ENCODE data around the gene TCF3.

Gene TCF3

DNA sequence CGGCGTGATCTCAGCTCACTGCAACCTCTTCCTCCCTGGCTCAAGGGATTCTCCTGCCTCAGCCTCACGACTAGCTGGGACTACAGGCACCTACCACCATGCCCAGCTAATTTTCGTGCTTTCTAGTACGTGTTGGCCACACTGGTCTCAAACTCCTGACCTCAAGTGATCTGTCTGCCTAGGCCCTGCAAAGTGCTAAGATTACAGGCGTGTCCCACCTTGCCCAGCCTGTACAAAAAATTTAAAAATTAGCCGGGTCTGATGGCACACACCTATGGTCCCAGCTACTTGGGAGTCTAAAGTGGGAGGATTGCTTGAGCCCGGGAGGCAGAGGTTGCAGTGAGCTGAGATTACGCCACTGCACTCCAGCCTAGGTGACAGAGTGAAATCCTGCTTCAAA is 79.6 kb downstream of the TCF3 start:
- no peak for DNase-seq (ENCODE audit: low read depth in 1 of 2, low spot score in 1 of 2)
- TF ChIP-seq JUND (IDR thresholded peaks at IDR 0.05; ENCODE audit: low read depth), result no peak
- in situ Hi-C loops (cut with HindIII; ENCODE audit: low pct_unique_long_range_greater_than_20kb, low sequenced_read_pairs), result no loop called here

DNA sequence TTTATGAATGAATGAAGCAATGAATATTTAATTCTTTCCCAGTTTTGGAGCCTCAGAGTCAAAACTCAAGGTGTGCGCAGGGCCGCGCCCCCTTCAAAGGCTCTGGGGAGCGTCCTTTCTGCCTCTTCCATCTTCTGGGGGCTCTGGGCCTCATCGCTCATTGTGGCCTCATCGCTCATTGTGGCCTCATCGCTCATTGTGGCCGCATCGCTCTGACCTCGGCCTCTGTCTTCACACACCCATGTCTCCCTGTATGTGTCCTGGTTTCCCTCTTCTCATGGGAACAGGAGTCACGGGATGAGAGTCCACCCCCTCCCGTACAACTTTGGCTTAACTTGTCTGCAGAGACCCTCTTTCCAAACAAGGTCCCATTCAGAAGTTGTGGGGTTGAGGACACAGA is 81.1 kb downstream of the TCF3 start:
- in situ Hi-C loops (cut with HindIII; ENCODE audit: low pct_unique_long_range_greater_than_20kb, low sequenced_read_pairs), result no loop called here
- DNase-seq (ENCODE audit: low read depth in 1 of 2, low spot score in 1 of 2), result no peak
- no peak for TF ChIP-seq JUND (IDR thresholded peaks at IDR 0.05; ENCODE audit: low read depth)

DNA sequence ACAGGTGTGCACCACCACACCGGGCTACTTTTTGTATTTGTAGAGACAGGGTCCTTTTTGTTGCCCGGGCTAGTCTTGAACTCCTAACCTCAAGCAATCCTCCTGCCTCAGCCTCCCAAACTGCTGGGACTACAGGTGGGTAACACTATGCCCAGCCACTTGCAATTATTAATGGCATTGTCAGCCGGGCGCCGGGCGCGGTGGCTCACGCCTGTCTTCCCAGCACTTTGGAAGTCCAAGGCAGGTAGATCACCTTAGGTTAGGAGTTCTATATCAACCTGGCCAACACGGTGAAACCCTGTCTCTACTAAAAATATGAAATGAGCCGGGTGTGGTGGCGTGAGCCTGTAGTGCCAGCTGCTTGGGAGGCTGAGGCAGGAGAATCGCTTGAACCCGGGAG is 81.6 kb downstream of the TCF3 start:
- DNase-seq (ENCODE audit: low read depth in 1 of 2, low spot score in 1 of 2), result no peak
- TF ChIP-seq JUND (IDR thresholded peaks at IDR 0.05; ENCODE audit: low read depth), result no peak
- in situ Hi-C loops (cut with HindIII; ENCODE audit: low pct_unique_long_range_greater_than_20kb, low sequenced_read_pairs), result no loop called here

DNA sequence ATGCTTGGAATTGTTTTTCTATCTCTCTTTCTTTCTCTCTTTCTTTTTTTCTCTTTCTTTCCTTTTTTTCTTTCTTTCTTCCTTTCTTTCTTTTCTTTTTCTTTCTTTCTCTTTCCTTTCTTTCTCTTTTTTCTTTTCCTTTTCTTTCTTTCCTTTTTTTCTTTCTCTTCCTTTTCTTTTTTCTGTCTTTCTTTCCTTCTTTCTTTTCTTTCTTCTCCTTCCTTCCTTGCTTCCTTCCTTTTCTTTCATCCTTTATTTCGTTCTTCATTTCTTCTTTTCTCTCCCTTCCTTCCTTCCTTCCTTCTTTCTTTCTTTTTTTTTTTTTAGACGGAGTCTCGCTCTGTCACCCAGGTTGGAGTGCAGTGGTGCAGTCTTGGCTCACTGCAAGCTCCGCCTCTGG is 82.4 kb downstream of the TCF3 start:
- DNase-seq (ENCODE audit: low read depth in 1 of 2, low spot score in 1 of 2), result no peak
- no peak for TF ChIP-seq JUND (IDR thresholded peaks at IDR 0.05; ENCODE audit: low read depth)
- in situ Hi-C loops (cut with HindIII; ENCODE audit: low pct_unique_long_range_greater_than_20kb, low sequenced_read_pairs), result no loop called here

DNA sequence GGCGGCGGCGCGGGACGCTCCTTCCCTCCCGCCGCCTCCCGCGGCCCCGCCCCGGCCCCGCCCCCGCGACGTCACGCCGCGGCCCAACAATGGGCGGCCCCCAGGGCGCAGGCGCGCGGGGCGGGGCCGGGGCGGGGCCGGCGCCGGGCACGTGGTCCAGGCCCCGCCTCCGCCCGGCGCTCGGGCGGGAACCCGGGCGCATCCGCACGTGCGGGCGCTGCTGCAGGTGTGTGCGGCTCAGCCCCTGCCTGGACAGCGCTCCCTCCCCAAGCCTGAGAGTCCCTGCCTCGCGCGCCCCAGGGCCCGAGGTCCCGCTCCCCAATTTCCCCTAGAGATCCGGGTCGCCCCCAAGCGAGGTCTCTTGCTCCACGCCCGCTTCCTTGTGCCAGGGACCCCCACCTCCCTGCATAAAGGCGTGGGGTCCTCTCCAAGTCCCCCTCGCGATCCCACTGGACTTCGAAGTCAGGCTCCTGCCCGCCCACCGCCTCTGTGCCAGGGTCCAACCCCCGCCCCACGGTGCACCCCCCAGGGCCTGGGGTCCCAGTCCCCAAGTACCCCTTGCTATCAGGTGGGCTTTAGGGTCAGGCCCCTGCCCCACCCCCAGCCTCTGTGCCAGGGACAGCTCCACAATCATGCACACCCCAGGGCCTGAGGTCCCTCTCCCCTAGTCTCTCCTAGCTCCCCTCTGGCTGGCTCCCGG is 83.9 kb downstream of the TCF3 start, which contains the start of gene MEX3D:
Gene MEX3D (minus strand): TSS at position 6 of the 700 bp plus-strand sequence. CDS start 267 bp downstream, outside the sequence.
- DNase-seq (ENCODE audit: low read depth in 1 of 2, low spot score in 1 of 2), result peak; percentile 83 to 85
- in situ Hi-C loops (cut with HindIII; ENCODE audit: low pct_unique_long_range_greater_than_20kb, low sequenced_read_pairs), result no loop called here
- no peak for TF ChIP-seq JUND (IDR thresholded peaks at IDR 0.05; ENCODE audit: low read depth)

DNA sequence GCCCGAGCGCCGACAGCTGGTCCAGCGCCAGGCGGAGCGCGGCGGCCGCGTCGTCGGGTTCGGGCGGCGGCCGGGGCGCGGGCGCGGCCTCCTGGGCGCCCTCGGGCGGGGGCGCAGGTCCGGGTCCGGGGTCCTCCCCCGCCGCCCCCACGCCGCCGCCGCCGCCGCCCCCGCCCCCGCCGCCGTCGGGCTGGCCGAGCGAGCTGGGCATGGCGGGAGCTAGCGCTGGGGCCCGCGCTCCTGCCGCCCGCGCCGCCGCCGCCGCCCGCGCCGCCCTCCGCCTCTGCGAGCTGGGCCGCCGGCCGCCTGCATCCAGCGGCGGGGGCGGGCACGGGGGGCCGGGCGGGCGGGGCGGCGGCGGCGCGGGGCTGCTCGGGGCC is 84.6 kb downstream of the TCF3 start:
- in situ Hi-C loops (cut with HindIII; ENCODE audit: low pct_unique_long_range_greater_than_20kb, low sequenced_read_pairs), result no loop called here
- no peak for DNase-seq (ENCODE audit: low read depth in 1 of 2, low spot score in 1 of 2)
- no peak for TF ChIP-seq JUND (IDR thresholded peaks at IDR 0.05; ENCODE audit: low read depth)

DNA sequence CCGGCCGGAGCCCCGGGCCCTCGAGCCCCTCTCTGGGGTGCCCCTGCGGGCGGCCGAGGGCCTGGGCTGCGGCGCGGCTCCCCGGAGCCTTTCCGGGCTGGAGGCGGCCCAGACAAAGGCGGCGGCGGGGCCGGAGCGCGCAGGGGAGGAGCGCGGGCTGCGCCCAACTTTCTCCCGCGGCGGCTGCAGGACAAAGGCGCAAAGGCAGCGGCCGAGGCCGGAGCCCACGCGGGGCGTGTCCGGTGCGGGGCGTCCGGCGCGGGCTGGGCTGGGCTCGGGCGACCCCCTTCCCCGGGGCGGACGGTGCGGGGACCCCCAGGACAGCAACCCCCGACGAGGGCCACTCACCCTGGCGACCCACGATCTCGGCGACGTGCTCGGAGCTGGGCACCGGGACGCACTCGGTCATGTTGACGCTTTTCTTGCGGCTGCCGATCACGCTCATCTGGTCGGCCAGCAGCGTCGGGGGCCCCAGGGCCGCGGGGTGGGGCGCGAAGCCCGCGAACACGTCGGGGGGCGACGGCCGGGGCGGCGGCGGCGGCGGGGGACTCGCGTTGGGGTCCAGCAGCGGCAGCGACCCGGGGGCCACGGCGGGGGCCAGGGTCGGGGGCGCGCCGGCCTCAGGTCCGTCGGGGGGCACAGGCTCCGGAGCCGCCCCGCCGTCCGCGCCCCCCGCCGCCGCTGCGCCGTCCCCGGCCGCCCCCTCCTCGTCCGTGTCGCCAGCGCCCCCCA is 85.1 kb downstream of the TCF3 start:
- no peak for TF ChIP-seq JUND (IDR thresholded peaks at IDR 0.05; ENCODE audit: low read depth)
- in situ Hi-C loops (cut with HindIII; ENCODE audit: low pct_unique_long_range_greater_than_20kb, low sequenced_read_pairs), result no loop called here
- peak in 1 of 2 experiments; percentile 33 for DNase-seq (ENCODE audit: low read depth in 1 of 2, low spot score in 1 of 2)

DNA sequence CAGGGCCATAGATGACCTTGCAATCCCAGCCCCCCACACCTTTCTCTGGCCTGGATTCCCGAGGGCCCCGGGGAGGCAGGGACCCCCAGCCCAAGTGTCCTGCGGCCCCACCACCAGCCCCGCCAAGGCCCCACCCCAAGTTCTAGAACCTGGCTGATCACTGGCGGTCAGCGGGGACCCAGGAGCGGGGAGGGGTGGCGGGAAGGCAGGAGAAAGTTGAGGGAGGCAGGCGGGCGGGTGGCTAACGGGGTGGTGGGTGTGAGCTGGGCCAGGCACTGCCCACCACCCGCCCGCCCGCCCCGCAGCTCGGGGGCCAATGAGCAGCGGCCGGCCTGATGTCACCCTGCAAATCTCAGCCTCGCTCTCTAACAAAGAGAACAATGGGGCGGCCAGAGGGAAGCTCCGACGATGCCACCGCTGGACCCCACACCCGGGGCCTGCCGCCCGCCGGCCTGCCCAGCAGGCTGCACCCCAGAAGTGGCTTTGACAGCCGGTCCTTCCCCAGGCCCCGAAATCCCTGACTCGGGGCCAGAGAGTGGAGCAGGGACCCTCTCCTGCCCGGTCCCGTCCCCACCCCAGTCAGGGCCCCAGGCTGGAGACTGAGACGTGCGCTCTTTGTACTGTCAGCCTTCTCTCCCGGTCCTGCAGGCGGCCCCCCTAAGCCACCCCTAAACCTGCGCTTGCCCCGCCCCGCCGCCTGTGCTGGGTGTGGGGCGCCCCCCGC is 85.9 kb downstream of the TCF3 start:
- DNase-seq (ENCODE audit: low read depth in 1 of 2, low spot score in 1 of 2), result peak; percentile 86 to 94
- TF ChIP-seq JUND (IDR thresholded peaks at IDR 0.05; ENCODE audit: low read depth), result no peak
- in situ Hi-C loops (cut with HindIII; ENCODE audit: low pct_unique_long_range_greater_than_20kb, low sequenced_read_pairs), result no loop called here

DNA sequence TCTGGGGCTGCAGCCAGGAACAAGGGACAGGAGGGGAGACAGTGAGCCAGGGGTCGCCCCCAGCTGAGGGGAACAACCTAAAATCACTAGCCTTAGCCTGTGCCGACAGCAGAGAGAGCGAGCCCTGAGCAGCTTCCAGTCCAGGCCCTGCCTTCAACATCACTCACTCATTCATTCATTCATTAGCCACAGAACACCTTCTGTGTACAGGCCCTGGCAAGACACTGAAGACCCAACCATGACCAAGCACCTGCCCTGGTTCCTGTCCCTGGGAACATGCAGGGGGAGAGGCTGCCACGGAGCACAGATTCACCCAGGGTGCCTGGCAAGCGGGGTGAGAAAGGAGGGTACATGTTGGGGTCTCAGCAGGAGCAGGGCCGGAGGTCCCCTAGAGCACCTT is 89.2 kb downstream of the TCF3 start:
- no peak for TF ChIP-seq JUND (IDR thresholded peaks at IDR 0.05; ENCODE audit: low read depth)
- no peak for DNase-seq (ENCODE audit: low read depth in 1 of 2, low spot score in 1 of 2)
- in situ Hi-C loops (cut with HindIII; ENCODE audit: low pct_unique_long_range_greater_than_20kb, low sequenced_read_pairs), result no loop called here

DNA sequence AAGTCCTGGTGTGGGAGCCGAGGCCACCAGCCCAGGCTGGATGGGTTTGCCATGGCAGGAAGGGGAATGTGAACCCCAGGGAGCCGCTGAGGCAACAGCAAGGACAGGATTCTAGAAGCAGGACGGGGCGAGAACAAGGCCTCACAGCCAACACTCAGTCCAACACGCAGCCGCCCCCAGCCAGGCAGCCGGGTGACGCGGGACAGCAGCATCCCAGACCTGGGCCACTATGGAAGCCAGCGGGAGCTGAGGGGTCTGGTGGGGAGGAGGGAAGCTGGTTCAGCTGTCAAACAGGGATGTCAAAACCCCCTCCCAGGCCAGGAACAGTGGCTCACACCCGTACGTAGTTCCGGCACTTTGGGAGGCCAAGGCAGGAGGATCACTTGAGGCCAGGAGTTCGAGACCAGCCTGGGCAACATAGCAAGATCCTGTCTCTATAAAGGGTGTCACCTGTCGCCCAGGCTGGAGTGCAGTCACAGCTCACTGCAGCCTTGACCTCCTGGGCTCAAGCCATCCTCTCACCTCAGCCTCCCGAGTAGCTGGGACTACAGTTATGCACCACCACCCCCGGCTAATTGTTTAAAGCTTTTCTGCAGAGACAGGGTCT is 91.1 kb downstream of the TCF3 start:
- no peak for TF ChIP-seq JUND (IDR thresholded peaks at IDR 0.05; ENCODE audit: low read depth)
- in situ Hi-C loops (cut with HindIII; ENCODE audit: low pct_unique_long_range_greater_than_20kb, low sequenced_read_pairs), result no loop called here
- no peak for DNase-seq (ENCODE audit: low read depth in 1 of 2, low spot score in 1 of 2)

DNA sequence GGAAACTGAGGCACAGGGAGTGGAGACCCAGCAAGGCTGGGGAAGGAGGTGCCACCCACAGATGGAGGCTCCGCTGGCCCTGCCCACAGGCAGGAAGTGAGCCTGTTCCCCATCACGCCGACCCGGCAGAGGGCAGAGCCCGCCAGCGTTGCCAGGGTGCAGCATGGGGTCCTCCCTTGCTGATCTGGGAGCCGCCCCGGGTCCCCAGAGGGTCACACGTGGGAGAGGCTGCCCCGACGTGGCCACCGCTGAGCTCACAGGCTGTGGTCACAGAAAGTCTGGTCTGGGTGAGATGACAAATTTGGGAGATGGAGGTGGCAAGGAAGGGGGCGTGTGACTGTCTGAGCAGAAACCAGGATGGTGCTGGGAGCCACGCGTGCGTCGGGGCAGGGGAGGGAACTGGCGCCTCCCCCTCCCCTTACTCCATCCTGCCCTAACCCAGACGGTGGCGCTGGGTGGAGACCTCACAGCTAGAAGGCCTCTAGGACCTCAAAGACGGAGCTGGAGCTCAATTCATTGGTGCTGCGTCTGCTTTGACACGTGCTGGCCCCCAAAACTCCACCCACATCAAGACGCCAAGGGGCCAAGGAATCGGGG is 92.0 kb downstream of the TCF3 start:
- no peak for DNase-seq (ENCODE audit: low read depth in 1 of 2, low spot score in 1 of 2)
- in situ Hi-C loops (cut with HindIII; ENCODE audit: low pct_unique_long_range_greater_than_20kb, low sequenced_read_pairs), result no loop called here
- TF ChIP-seq JUND (IDR thresholded peaks at IDR 0.05; ENCODE audit: low read depth), result no peak

All from T47D (cell line).